Thyroid gland (tissue), 4 donors: Measurements from ENCODE around the gene GALNTL6. TPM values are rescaled to one million over a fixed set of nuclear protein-coding genes. Genes with fewer than 3 reads are reported as not detected.

ENCODE experiments used
- DNase-seq, 2 donors: peaks; one replicate each; pipeline ENCODE4 v3.0.0-alpha.2; 2019
- H3K27ac ChIP-seq, 3 donors: fragments of 200-600 bp; sonication (generic); 1 replicate in 2 of 3; 2 replicates in 1 of 3; pipeline ENCODE4 v1.5.1; 2016 to 2019; ENCODE audit warnings: mild to moderate bottlenecking in 1 of 3, moderate library complexity in 1 of 3
- H3K27me3 ChIP-seq: fragments of 200-600 bp; sonication (generic); one replicate; pipeline ENCODE4 v1.5.1; 2019
- H3K36me3 ChIP-seq, 2 donors: fragments of 200-600 bp; sonication (generic); one replicate each; pipeline ENCODE4 v1.5.1; 2016 to 2019
- H3K4me1 ChIP-seq, 2 donors: fragments of 200-600 bp; sonication (generic); one replicate each; pipeline ENCODE4 v1.5.1; 2017 to 2019
- H3K4me3 ChIP-seq, 3 donors: fragments of 200-600 bp; sonication (generic); replicated peaks in 1 of 3; 1 replicate in 2 of 3; 2 replicates in 1 of 3; pipeline ENCODE4 v1.5.1; 2016; ENCODE audit warnings: mild to moderate bottlenecking in 1 of 3
- H3K9me3 ChIP-seq: fragments of 200-600 bp; sonication (generic); one replicate; pipeline ENCODE4 v1.5.1; 2017
- POLR2A ChIP-seq, 2 donors: fragments of 450-650 bp; IDR thresholded peaks; one replicate each; pipeline ENCODE4 v1.6.1; 2017; ENCODE audit warnings: antibody characterized with exemption in 2 of 2, mild to moderate bottlenecking in 2 of 2, moderate library complexity in 1 of 2
- whole genome bisulfite sequencing, 2 donors: methylation state at CpG; one replicate each; pipeline ENCODE4 v1.1.5; 2017; 5-methylcytosine and 5-hydroxymethylcytosine counted together
- intact Hi-C: fragments of 100-400 bp; cut with DNase I; formaldehyde crosslinking; loops from one replicate; pipeline ENCODE4 v1.15.1; 2023
- total RNA-seq, 4 donors: library from RNA; depleted of rRNA; stranded (reverse); fragments of >200 nt; gene quantifications; one replicate each; pipeline ENCODE4 v1.2.3, GENCODE V29; 2016
- TF ChIP-seq, protein P1 (sequence below), 6 experiments: fragments of 200-600 bp in 3 of 6; fragments of 450-650 bp in 3 of 6; sonication (generic) in 3 of 6; IDR thresholded peaks; one replicate each; pipeline ENCODE4 v1.5.1; 2016 to 2019; ENCODE audit warnings: antibody characterized with exemption in 6 of 6, mild to moderate bottlenecking in 2 of 6, inconsistent platforms in 1 of 6, moderate library complexity in 1 of 6

The GALNTL6 gene
- total RNA-seq, 4 donors from 2014 or later, result not detected

DNA sequence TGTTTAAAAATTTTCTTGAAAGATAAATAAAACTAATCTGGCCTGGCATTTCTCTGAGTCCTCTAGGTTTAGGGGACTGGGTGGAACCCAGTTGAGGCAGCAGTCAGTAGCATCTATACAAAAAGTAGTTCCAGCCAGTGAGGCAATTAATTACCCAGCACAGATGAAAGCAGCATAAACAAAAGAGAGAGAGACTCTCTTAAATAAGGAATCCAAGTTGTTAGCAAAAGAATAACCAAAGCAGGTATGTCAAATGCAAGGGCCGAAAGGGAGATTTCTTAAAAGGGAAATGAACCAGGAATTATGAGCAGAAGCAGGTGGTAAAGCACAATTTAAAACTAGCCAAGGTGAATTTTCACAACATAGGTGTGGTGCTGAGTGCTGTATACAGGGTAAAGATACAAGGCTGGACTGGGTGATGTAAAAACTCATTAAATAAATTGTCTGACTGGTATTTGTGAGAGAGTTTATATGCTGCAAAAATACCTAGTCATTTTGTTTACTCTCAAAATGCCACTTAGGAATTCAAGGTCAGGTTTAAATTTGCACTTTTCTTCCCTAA, 1260.8 kb downstream of the GALNTL6 start:
- TF ChIP-seq POLR2A (IDR thresholded peaks at IDR 0.05), result no peak
- TF ChIP-seq, protein P1, sequence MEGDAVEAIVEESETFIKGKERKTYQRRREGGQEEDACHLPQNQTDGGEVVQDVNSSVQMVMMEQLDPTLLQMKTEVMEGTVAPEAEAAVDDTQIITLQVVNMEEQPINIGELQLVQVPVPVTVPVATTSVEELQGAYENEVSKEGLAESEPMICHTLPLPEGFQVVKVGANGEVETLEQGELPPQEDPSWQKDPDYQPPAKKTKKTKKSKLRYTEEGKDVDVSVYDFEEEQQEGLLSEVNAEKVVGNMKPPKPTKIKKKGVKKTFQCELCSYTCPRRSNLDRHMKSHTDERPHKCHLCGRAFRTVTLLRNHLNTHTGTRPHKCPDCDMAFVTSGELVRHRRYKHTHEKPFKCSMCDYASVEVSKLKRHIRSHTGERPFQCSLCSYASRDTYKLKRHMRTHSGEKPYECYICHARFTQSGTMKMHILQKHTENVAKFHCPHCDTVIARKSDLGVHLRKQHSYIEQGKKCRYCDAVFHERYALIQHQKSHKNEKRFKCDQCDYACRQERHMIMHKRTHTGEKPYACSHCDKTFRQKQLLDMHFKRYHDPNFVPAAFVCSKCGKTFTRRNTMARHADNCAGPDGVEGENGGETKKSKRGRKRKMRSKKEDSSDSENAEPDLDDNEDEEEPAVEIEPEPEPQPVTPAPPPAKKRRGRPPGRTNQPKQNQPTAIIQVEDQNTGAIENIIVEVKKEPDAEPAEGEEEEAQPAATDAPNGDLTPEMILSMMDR (IDR thresholded peaks at IDR 0.05), result no peak

DNA sequence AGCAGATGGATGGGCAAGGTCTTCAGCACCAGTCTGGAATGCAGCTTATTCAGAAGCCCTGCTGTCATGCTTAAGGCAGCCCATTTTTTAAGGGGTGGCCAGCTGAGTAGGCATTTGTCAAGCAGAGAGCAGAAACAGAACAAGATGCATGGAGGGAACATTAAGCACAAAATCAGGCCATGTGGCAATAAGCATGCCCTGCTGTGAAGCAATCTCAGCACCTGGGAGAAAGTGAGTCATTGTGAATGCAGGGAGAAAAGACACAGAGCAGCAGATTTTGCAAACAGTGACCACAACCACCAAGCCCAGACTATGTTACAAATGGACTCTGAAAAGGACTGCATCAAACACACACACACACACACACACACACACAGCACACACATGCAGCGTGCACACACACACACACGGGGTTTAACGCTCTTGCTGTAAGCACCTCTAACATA, 1261.3 kb downstream of the GALNTL6 start:
- H3K36me3 ChIP-seq, result no peaks in the 10 kb centered on the region
- H3K27me3 ChIP-seq, result no peaks in the 10 kb centered on the region
- H3K9me3 ChIP-seq, result no peaks in the 10 kb centered on the region
- DNase-seq, result no peak
- WGBS, 2 donors, result 70 to 90% methylated on average over 3 of the region's 3 CpGs
- intact Hi-C loops, result no loop called here
- no peak for TF ChIP-seq POLR2A (IDR thresholded peaks at IDR 0.05)
- TF ChIP-seq, protein P1 (IDR thresholded peaks at IDR 0.05), result no peak
- no peak overlapping the region for H3K27ac ChIP-seq
- no peak overlapping the region for H3K4me3 ChIP-seq
- no peaks in the 10 kb centered on the region for H3K4me1 ChIP-seq

More for the DNA sequence above, 1260.8 kb downstream of the GALNTL6 start:
- WGBS, 2 donors, result 63 to 79% methylated on average over 1 of the region's 1 CpG
- Histone ChIP-seq H3K9me3 (no peaks in the 10 kb centered on the region), H3K4me1 (no peaks in the 10 kb centered on the region), H3K36me3 (no peaks in the 10 kb centered on the region), H3K4me3 (no peak overlapping the region), H3K27me3 (no peaks in the 10 kb centered on the region), H3K27ac (no peak overlapping the region)
- intact Hi-C loops, result no loop called here
- DNase-seq, result no peak

DNA sequence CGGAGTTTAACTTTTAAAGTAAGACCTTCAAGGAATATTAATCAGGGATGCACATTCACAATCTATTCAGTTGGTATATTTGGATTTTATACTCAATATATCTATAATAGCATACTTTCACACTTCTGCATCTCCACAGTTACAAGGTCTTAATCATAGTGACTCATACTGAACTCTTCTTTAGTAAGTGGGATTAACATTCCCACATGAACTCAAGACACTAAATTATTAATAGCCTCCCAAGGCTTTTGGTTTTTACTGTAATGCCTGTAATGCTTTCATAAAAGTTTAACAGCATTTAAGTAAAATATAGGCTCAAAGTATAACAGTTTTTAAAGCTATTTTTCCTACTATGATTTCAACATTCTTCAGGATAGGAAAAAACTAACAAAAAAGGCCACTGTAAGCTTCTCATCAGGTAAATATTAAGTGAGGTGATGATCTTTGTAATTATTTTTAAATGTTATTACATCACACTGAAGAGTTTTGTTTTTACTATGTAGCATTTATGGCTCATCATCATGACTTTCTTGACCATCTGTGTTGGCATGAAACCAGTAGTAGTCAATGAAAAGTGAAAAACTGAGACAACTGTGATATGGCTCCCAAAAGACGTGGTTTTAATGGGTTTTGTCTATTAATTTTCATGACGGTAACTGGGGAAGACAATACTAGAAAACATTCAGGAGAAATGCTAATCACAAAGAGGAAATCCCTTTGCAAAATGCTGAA, 1263.9 kb downstream of the GALNTL6 start:
- WGBS, 2 donors, result 75 to 90% methylated on average over 3 of the region's 3 CpGs
- Histone ChIP-seq H3K27ac (no peak overlapping the region), H3K36me3 (no peaks in the 10 kb centered on the region), H3K27me3 (no peaks in the 10 kb centered on the region), H3K4me3 (no peak overlapping the region), H3K4me1 (no peaks in the 10 kb centered on the region), H3K9me3 (no peaks in the 10 kb centered on the region)
- TF ChIP-seq, protein P1 (IDR thresholded peaks at IDR 0.05), result no peak
- no peak for TF ChIP-seq POLR2A (IDR thresholded peaks at IDR 0.05)
- no peak for DNase-seq
- intact Hi-C loops, result no loop called here

DNA sequence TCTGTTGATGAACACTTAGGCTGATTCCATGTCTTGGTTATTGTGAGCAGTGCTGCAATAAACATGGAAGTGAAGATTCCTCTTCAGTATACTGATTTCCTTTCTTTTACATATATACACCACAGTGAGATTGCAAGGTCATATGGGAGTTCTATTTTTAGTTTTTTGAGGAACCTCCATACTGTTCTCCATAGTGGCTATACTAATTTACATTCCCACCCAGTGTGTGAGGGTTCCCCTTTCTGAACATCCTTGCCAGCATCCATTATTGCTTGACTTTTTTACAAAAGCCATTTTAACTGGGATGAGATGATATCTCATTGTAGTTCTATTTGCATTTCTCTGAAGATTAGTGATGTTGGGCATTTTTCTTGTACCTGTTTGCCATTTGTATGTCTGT, 1274.9 kb downstream of the GALNTL6 start:
- TF ChIP-seq POLR2A (IDR thresholded peaks at IDR 0.05), result no peak
- TF ChIP-seq, protein P1 (IDR thresholded peaks at IDR 0.05), result no peak
- H3K4me1 ChIP-seq, result no peaks in the 10 kb centered on the region
- no peak for DNase-seq
- H3K27me3 ChIP-seq, result no peaks in the 10 kb centered on the region
- intact Hi-C loops, result no loop called here
- H3K27ac ChIP-seq, result no peak overlapping the region
- H3K36me3 ChIP-seq, result no peaks in the 10 kb centered on the region
- no peak overlapping the region for H3K4me3 ChIP-seq
- H3K9me3 ChIP-seq, result no peaks in the 10 kb centered on the region
